Thoracic aorta (tissue), 2 donors: ENCODE measurements around the gene STRIP1. TPM values are rescaled to one million over a fixed set of nuclear protein-coding genes. Genes with fewer than 3 reads are reported as not detected.

Source experiments
- ATAC-seq: fragments of 150-250 bp; one replicate; pipeline ENCODE4 v1.8.0; 2017; ENCODE audit warnings: low read depth; ENCODE audit not compliant: insufficient number of reproducible peaks, low FRiP score
- DNase-seq: peaks from one replicate; pipeline ENCODE4 v3.0.0-alpha.2; 2020; ENCODE audit warnings: low spot score
- H3K27ac ChIP-seq, 2 donors: fragments of 200-600 bp; sonication (generic); 1 replicate in 1 of 2; 2 replicates in 1 of 2; pipeline ENCODE4 v1.5.1; 2016; ENCODE audit warnings: mild to moderate bottlenecking in 2 of 2, moderate library complexity in 2 of 2
- H3K27me3 ChIP-seq: fragments of 200-600 bp; sonication (generic); replicated peaks from 2 replicates; pipeline ENCODE4 v1.6.0; 2016; ENCODE audit warnings: mild to moderate bottlenecking; ENCODE audit not compliant: insufficient read depth
- H3K36me3 ChIP-seq: fragments of 200-600 bp; sonication (generic); one replicate; pipeline ENCODE4 v1.5.1; 2016
- H3K4me1 ChIP-seq, 2 donors: fragments of 200-600 bp; sonication (generic); 1 replicate in 1 of 2; 2 replicates in 1 of 2; pipeline versions ENCODE4 v1.5.1 to v1.6.0; 2016; ENCODE audit warnings: low read depth in 2 of 2, mild to moderate bottlenecking in 1 of 2; ENCODE audit not compliant: control insufficient read depth in 1 of 2
- H3K4me3 ChIP-seq: fragments of 200-600 bp; sonication (generic); 2 replicates; pipeline ENCODE4 v1.5.1; 2016; ENCODE audit warnings: mild to moderate bottlenecking
- H3K9me3 ChIP-seq: fragments of 200-600 bp; sonication (generic); 2 replicates; pipeline ENCODE4 v1.5.1; 2016
- total RNA-seq, 2 donors: library from RNA; depleted of rRNA; stranded (reverse); fragments of >200 nt; gene quantifications; one replicate each; pipeline versions ENCODE4 v1.1.0 to v1.2.3, GENCODE V29; 2016
- TF ChIP-seq, protein P1 (sequence below): fragments of 200-600 bp; sonication (generic); IDR thresholded peaks from one replicate; pipeline ENCODE4 v1.5.1; 2019; ENCODE audit warnings: antibody characterized with exemption

The STRIP1 gene
- total RNA-seq, 2 donors from 2014 or later, result 38.4 to 61.6 TPM

DNA sequence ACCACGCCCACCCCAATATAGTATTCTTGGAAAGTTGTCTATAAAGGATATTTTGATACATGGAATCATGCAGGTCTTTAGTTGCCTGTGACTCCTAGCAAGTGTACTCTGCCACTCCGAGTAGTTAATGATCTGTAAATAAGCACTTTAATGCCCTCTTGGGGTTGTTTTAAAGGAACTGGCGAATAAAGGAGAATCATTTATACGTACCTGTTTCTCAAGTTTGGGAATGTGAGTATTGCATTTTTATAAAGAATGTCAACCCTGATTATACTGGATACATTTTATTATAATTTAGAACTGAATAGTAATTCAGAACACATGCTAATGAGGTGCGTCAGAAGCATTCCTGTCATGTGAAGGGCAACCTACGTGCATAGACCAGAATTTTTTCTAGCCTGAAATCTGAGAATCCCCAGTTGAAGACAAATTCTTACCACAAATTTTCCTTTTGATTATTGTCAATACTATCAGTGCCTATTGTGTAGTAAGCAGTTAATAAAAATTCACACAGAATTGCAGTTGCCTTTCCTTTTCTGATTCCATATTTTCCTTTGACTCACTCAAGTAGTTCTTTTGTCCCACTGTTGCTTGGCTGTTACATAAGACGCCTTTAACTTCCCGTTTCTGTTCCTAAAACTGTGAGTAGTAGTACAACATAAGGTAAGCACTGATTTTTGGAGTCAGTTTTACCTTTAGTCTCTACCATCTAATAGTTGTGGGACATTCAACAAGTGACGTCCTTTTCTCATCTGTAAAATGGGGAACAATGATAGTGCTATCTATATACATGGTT, 44.7 kb upstream of the STRIP1 start:
- Histone ChIP-seq H3K4me3 (no peak overlapping the region), H3K27ac (no peak overlapping the region), H3K4me1 (peaks cover 29 to 66% of the 10 kb centered on the region in 2 donors), H3K36me3 (no peaks in the 10 kb centered on the region), H3K27me3 (no peaks in the 10 kb centered on the region), H3K9me3 (no peaks in the 10 kb centered on the region)
- no peak for DNase-seq
- ATAC-seq, result no peak
- TF ChIP-seq, protein P1, sequence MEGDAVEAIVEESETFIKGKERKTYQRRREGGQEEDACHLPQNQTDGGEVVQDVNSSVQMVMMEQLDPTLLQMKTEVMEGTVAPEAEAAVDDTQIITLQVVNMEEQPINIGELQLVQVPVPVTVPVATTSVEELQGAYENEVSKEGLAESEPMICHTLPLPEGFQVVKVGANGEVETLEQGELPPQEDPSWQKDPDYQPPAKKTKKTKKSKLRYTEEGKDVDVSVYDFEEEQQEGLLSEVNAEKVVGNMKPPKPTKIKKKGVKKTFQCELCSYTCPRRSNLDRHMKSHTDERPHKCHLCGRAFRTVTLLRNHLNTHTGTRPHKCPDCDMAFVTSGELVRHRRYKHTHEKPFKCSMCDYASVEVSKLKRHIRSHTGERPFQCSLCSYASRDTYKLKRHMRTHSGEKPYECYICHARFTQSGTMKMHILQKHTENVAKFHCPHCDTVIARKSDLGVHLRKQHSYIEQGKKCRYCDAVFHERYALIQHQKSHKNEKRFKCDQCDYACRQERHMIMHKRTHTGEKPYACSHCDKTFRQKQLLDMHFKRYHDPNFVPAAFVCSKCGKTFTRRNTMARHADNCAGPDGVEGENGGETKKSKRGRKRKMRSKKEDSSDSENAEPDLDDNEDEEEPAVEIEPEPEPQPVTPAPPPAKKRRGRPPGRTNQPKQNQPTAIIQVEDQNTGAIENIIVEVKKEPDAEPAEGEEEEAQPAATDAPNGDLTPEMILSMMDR, result no peak

DNA sequence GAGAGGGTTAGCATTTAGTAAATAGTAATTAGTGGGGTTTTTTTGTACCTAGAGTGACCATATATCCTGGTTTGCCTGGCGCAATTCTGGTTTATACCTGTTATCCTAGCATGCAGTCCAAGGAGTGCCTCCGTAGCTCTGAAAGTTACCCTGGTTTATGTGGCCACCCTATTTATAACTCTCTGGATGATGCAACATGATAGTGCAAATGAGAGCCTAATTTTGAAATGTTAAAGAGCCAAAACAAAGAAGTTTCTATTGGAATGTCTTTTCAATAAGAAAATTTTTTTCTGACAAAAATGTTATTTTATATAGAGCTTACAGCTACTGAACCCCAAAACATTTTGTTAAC, 44.1 kb upstream of the STRIP1 start:
- peaks cover 29 to 72% of the 10 kb centered on the region in 2 donors for H3K4me1 ChIP-seq
- H3K36me3 ChIP-seq, result no peaks in the 10 kb centered on the region
- H3K27me3 ChIP-seq, result no peaks in the 10 kb centered on the region
- ATAC-seq, result no peak
- DNase-seq, result no peak
- TF ChIP-seq, protein P1, result no peak
- H3K4me3 ChIP-seq, result no peak overlapping the region
- H3K9me3 ChIP-seq, result no peaks in the 10 kb centered on the region
- no peak overlapping the region for H3K27ac ChIP-seq

DNA sequence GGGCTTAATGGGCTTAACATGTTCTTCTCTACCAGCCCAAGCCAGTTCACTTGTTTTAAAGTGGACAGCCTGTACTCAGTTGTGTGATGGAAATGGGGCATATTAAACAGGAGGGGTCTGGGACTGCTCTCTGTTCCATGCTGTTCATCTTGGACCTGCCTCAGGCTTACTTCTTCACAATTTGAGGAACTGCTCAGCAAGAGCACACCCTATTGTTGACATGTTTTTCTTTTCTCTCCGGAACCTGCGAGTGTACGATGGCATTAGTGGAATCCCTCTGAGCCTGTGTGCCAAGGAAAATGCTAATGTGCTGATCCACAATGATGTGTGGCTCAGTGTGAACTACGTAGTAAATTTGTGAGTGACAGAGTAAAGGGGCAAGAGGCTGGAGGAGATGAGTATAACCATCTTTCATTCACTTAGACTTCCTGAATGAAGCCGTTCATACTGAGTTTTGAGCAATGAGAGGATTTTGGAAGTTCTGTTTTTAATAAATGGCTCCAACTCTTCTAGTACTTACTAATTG, 43.0 kb upstream of the STRIP1 start:
- DNase-seq, result no peak
- peaks cover 5% of the 10 kb centered on the region for H3K36me3 ChIP-seq
- H3K9me3 ChIP-seq, result no peaks in the 10 kb centered on the region
- H3K4me1 ChIP-seq, result peaks cover 20 to 67% of the 10 kb centered on the region in 2 donors
- H3K27me3 ChIP-seq, result no peaks in the 10 kb centered on the region
- ATAC-seq, result no peak
- TF ChIP-seq, protein P1, result no peak
- H3K4me3 ChIP-seq, result no peak overlapping the region
- no peak overlapping the region for H3K27ac ChIP-seq

DNA sequence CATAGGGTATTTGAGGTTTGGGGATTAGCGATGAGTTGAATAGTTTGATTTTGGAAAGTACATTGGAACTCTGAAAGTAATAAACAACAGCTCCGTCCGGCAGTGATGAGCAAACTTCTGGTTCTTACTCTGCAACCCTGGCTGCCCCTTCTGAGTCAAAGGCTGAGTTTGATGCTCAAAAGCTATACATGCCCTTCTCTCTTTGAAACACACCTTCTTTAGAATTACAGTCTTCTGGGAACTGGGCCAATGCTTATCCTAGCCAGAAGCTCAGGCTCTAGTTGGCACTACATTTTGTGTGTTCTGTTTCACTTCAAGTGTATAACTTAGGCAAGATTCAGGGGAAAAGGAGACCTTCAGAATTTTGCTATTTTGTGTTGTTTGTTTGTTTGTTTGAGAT, 40.5 kb upstream of the STRIP1 start:
- Histone ChIP-seq H3K4me1 (peaks cover 11 to 45% of the 10 kb centered on the region in 2 donors), H3K9me3 (no peaks in the 10 kb centered on the region), H3K27me3 (no peaks in the 10 kb centered on the region), H3K27ac (no peak overlapping the region), H3K36me3 (peaks cover 5% of the 10 kb centered on the region), H3K4me3 (no peak overlapping the region)
- TF ChIP-seq, protein P1, result no peak
- ATAC-seq, result no peak
- DNase-seq, result no peak

DNA sequence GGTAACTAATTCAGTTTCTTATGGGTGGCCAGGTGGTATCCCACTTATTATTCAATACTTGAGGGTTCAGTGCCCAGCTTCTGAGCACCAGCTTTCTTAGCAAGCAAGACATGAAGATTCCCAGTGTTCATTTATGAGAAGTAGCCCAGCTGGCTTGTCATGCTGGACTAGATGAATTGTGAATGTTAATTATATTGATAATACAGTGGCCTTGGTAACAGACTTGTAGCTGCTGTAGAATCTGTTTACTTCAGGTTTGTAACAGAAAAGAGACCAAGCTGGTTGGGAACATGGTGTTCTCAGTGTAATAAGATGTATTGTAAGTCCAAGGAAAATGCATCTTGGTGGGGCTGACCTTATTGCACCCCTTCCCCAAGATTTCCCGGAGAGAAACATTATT, 39.8 kb upstream of the STRIP1 start:
- Histone ChIP-seq H3K36me3 (peaks cover 5% of the 10 kb centered on the region), H3K4me1 (peaks cover 8 to 42% of the 10 kb centered on the region in 2 donors), H3K4me3 (no peak overlapping the region), H3K27me3 (no peaks in the 10 kb centered on the region), H3K9me3 (no peaks in the 10 kb centered on the region), H3K27ac (no peak overlapping the region)
- no peak for ATAC-seq
- no peak for DNase-seq
- TF ChIP-seq, protein P1, result no peak
